Panc1 (cell line): ENCODE measurements around the gene EIF2S2. TPM values are rescaled to one million over a fixed set of nuclear protein-coding genes. Genes with fewer than 3 reads are reported as not detected.

Experiments used
- ATAC-seq: fragments of 200-7000 bp; cut with Tn5 transposase; 2 replicates; pipeline ENCODE4 v1.9.1; 2020; ENCODE audit warnings: mild to moderate bottlenecking, moderate library complexity
- BruUV-seq: library from RNA; stranded (reverse); fragments of 400-500 nt; replicated peaks from 2 replicates; lab custom pipeline; 2021; lab: Mats Ljungman, UMichigan
- CTCF ChIA-PET: fragments of 300-600 bp; sonication (Branson Sonifier 250); formaldehyde crosslinking; loops from one replicate; lab custom pipeline; 2022; ENCODE audit warnings: antibody characterized with exemption; lab: Charles Lee
- POLR2A ChIA-PET: fragments of 300-600 bp; sonication (Branson Sonifier 250); formaldehyde crosslinking; loops from one replicate; lab custom pipeline; 2022; ENCODE audit warnings: antibody characterized with exemption; lab: Charles Lee
- DNase-seq: peaks from one replicate; pipeline ENCODE4 v3.0.0-alpha.2; 2010; ENCODE audit warnings: low read depth, low spot score
- H3K27ac ChIP-seq: 2 replicates; pipeline ENCODE4 v1.5.1; 2011; ENCODE audit warnings: mild to moderate bottlenecking, low read length, inconsistent platforms
- H3K27me3 ChIP-seq: fragments of 200-500 bp; sonication (Bioruptor generic); 2 replicates; pipeline ENCODE4 v1.6.0; 2014; ENCODE audit warnings: low read length, inconsistent platforms; ENCODE audit not compliant: control insufficient read depth, insufficient read depth
- H3K36me3 ChIP-seq: fragments of 200-500 bp; sonication (Bioruptor generic); 2 replicates; pipeline ENCODE4 v1.5.1; 2014; ENCODE audit warnings: inconsistent platforms, mild to moderate bottlenecking, low read length, moderate library complexity; ENCODE audit not compliant: control insufficient read depth, insufficient read depth
- H3K4me1 ChIP-seq: 2 replicates; pipeline ENCODE4 v1.5.1; 2011; ENCODE audit warnings: inconsistent platforms, mild to moderate bottlenecking, low read length, moderate library complexity; ENCODE audit not compliant: control insufficient read depth, insufficient read depth
- H3K4me3 ChIP-seq, 2 experiments: 2 replicates each; pipeline ENCODE4 v1.5.1; 2011 to 2012; ENCODE audit warnings: low read depth in 2 of 2, low read length in 2 of 2, mild to moderate bottlenecking in 2 of 2, inconsistent platforms in 1 of 2, moderate library complexity in 1 of 2
- H3K9me3 ChIP-seq: fragments of 200-500 bp; sonication (Bioruptor generic); 2 replicates; pipeline ENCODE4 v1.5.1; 2014; ENCODE audit warnings: low read depth, mild to moderate bottlenecking, inconsistent platforms, low read length, moderate library complexity; ENCODE audit not compliant: control insufficient read depth, insufficient read depth
- CTCF ChIP-seq: fragments of 450-650 bp; IDR thresholded peaks from 2 replicates; pipeline ENCODE4 v1.5.1; 2017; ENCODE audit warnings: mild to moderate bottlenecking
- POLR2AphosphoS5 ChIP-seq: IDR thresholded peaks from 2 replicates; pipeline ENCODE4 v1.6.1; 2012; ENCODE audit warnings: mild to moderate bottlenecking, low read depth, low read length, moderate library complexity
- REST ChIP-seq, 2 experiments: IDR thresholded peaks; 2 replicates each; pipeline ENCODE4 v1.6.1; 2011 to 2012; ENCODE audit warnings: low read depth in 2 of 2, control low read depth in 1 of 2, low read length in 1 of 2, mild to moderate bottlenecking in 1 of 2, moderate library complexity in 1 of 2; ENCODE audit not compliant: insufficient read depth in 1 of 2
- SIN3A ChIP-seq: IDR thresholded peaks from 2 replicates; pipeline ENCODE4 v1.6.1; 2012; ENCODE audit warnings: low read depth, mild to moderate bottlenecking, low read length, moderate library complexity, borderline replicate concordance; ENCODE audit not compliant: insufficient read depth
- TCF7L2 ChIP-seq: IDR thresholded peaks from 2 replicates; pipeline ENCODE4 v1.6.1; 2011; ENCODE audit warnings: mild to moderate bottlenecking, low read depth, low read length, inconsistent platforms
- in situ Hi-C: cut with HindIII; loops from 2 replicates; pipeline ENCODE4 v1.10.0; 2016; ENCODE audit warnings: low sequenced_read_pairs, low pct_unique_long_range_greater_than_20kb
- intact Hi-C: fragments of 100-400 bp; cut with micrococcal nuclease; formaldehyde crosslinking; loops from one replicate; pipeline ENCODE4 v1.10.0; 2022; ENCODE audit not compliant: unreplicated experiment
- total RNA-seq: library from RNA; stranded (reverse); gene quantifications from one replicate; pipeline ENCODE4 v1.2.1, GENCODE V29; 2021; ENCODE audit not compliant: unreplicated experiment

Gene EIF2S2
- total RNA-seq, 1 experiment from 2014 or later, result 82.0 TPM

GRCh38 chr20:34112600-34113101 is 608 bp upstream of the EIF2S2 start:
- TF ChIP-seq REST (IDR thresholded peaks at IDR 0.05; ENCODE audit: insufficient read depth in 1 of 2, low read depth in 2 of 2, low read length in 1 of 2), result no peak

GRCh38 chr20:34110745-34111641 is 1.1 kb downstream of the EIF2S2 start:
- peak overlapping the region; percentile 79 to 99 for H3K4me3 ChIP-seq
- H3K27ac ChIP-seq, result peak overlapping the region; percentile 98
- ATAC-seq (no peak), DNase-seq (no peak)
- H3K9me3 ChIP-seq, result no peaks in the 10 kb centered on the region
- POLR2A ChIA-PET, result interaction anchor here (0.6 kb wide), 1 partner anchor 264 kb away, joined by 5 read pairs; no protein-coding TSS in a partner anchor
- in situ Hi-C loops (no loop called here), intact Hi-C loops (no loop called here)
- CTCF ChIA-PET, result no interaction called here
- H3K36me3 ChIP-seq, result peaks cover 28% of the 10 kb centered on the region
- peaks cover 22% of the 10 kb centered on the region; the same call in 1 of the 2 replicates for H3K4me1 ChIP-seq
- BruUV-seq, result no TSS peak
- no peak for TF ChIP-seq CTCF
- TF ChIP-seq SIN3A, result no peak
- 0 out of 2 replicates have a peak, but pooled peaks have one; percentile 43 for TF ChIP-seq POLR2AphosphoS5
- TF ChIP-seq TCF7L2, result no peak
- TF ChIP-seq REST (IDR thresholded peaks at IDR 0.05; ENCODE audit: insufficient read depth in 1 of 2, low read depth in 2 of 2, low read length in 1 of 2), result no peak
- H3K27me3 ChIP-seq, result no peaks in the 10 kb centered on the region

More at GRCh38 chr20:34112600-34113101, 608 bp upstream of the EIF2S2 start:
- H3K4me3 ChIP-seq, result peak overlapping the region; percentile 79 to 99
- peaks cover 25% of the 10 kb centered on the region for H3K36me3 ChIP-seq
- peaks cover 22% of the 10 kb centered on the region; the same call in 1 of the 2 replicates for H3K4me1 ChIP-seq
- no peaks in the 10 kb centered on the region for H3K9me3 ChIP-seq
- in situ Hi-C loops (no loop called here), intact Hi-C loops (no loop called here)
- POLR2A ChIA-PET, result interaction anchor here (0.7 to 1.2 kb wide), 4 partner anchors 12 to 410 kb away, joined by 3 to 9 read pairs (median 4); no protein-coding TSS in a partner anchor
- BruUV-seq, result TSS peak; percentile 96
- DNase-seq, result no peak
- CTCF ChIA-PET, result interaction anchor here (0.6 to 0.7 kb wide), 4 partner anchors 23 to 249 kb away, joined by 3 to 10 read pairs (median 4); no protein-coding TSS in a partner anchor
- H3K27me3 ChIP-seq, result no peaks in the 10 kb centered on the region
- peak; percentile 29 for ATAC-seq
- peak overlapping the region; percentile 98 for H3K27ac ChIP-seq
